Colonic mucosa (tissue), 2 donors: ENCODE measurements around the gene EMILIN3. TPM values are rescaled to one million over a fixed set of nuclear protein-coding genes. Genes with fewer than 3 reads are reported as not detected.

Source experiments
- total RNA-seq, 2 donors: library from RNA; stranded (reverse); fragmentation: NEBNext Ultra II Directional in 1 of 2; extraction: Animal tissue kit (Norgen Biotek cat#: 25700) in 1 of 2; gene quantifications; one replicate each; pipeline ENCODE4 v1.2.1, GENCODE V29; 2021
- donor health status: DM: no; HTN: no; CAD: no.
- donor health status: DM: no; HTN: no; CAD: no.

Gene EMILIN3
- total RNA-seq, 2 donors from 2014 or later, result 0.20 to 0.40 TPM

Other genes with a start within 250 kb of the EMILIN3 start
- gene PLCG1, start 229.3 kb downstream of the EMILIN3 start, total RNA-seq, result 10 to 100 TPM; 57.3 to 67.4 TPM
- gene ZHX3, start 49.1 kb downstream of the EMILIN3 start, total RNA-seq, result 10 to 100 TPM; 19.9 to 25.6 TPM
- gene LPIN3, start 26.0 kb downstream of the EMILIN3 start, total RNA-seq, result 10 to 100 TPM; 46.2 to 65.3 TPM